GM18858 (cell line): Measurements from ENCODE around the gene ALDH3A2.
"Not testable (repeated sequence)": the region's sequence is repeated elsewhere in the genome, so short reads cannot be mapped to it uniquely, and the experiment has no call there.

Source experiments
- ATAC-seq: cut with Tn5 transposase; IDR thresholded peaks from one replicate; pipeline ENCODE4 v1.9.1; 2021; ENCODE audit not compliant: unreplicated experiment

ALDH3A2 gene

DNA sequence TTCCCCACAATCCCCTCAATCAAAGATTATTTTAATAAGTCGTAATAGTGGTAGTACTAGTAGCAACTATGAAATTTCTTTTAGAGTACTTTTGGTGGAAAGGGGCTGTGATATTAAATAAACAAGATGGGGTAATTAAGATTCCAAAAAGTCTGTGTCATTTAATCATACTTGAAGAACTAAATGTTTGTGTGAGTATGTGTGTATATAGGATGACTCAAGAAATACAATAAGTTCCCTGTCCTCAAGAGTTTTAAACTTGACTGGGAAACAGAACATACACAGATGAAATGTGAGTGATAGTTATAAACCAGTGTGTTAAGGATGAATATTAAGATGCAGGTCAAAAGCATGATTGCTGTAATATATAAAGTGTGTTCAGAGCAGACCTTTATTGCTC, 2.3 kb downstream of the ALDH3A2 start:
- ATAC-seq, result no peak

DNA sequence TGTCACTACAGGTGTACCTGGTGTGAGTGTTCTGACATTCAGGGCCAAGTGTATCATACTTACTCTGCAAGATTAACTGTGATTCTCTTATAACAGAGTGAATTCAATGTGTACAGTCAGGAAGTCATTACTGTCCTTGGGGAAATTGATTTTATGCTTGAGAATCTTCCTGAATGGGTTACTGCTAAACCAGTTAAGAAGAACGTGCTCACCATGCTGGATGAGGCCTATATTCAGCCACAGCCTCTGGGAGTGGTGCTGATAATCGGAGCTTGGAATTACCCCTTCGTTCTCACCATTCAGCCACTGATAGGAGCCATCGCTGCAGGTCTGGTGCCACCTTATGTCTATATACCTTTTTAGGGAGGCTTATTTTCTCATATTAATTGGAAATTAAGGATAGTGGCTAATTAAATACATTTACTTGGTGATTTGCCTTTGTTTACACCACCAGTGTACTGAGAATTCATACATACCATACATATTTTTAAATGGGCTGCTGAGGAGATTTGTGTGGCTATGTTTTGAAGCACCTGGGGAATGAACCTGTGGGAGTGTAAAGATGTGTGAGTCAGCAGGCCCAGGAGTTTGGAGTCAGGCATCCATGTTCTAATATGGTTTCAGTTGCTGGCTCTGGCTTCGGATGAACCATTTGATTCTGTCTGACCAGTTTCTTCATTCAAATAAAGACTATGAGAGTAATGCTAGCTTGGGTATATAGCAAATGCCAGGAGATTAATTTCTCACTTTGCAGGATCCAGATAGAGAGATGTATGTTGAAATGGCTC, 3.1 kb downstream of the ALDH3A2 start:
- no peak for ATAC-seq

DNA sequence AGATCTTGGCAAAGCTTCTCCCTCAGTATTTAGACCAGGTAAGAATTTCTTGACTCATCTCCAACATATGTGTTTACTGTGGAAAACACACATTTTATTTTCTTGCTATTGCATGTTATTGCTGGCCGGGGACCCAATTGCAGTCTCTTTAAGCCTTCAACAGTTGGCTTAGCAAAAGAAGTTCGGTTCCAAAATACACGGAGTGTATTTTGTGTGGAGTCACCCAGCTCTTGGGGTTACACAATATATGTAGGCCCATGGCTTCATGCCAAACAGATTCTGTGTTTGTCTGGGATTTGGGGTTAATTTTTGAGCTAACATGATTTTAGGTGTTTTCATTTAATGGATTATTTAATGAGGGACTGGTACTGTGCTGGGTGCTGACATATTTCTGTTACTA, 4.0 kb downstream of the ALDH3A2 start:
- no peak for ATAC-seq

GRCh38 chr17:19654342-19654886, 5.9 kb downstream of the ALDH3A2 start:
- ATAC-seq, result no peak

DNA sequence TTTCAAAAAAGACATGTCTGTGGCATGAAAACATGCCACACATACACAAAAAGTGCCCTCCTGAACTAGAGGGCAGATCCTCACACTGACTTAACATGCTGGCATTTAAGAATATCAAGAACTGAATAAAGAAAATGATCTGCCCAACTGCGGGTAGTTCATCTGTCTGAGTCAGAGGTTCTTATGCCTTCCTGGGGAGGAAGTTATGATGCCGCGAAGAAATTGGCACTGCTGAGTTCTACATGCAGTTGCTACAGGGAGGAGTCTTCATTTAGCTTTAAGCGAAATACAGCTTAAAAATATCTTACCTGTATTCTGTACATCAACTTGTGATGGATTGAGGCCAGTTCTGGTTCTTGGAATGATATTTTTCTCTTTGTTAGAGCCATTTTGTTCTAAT, 6.3 kb downstream of the ALDH3A2 start:
- ATAC-seq, result no peak

GRCh38 chr17:19656336-19656735, 7.8 kb downstream of the ALDH3A2 start:
- ATAC-seq, result no peak

DNA sequence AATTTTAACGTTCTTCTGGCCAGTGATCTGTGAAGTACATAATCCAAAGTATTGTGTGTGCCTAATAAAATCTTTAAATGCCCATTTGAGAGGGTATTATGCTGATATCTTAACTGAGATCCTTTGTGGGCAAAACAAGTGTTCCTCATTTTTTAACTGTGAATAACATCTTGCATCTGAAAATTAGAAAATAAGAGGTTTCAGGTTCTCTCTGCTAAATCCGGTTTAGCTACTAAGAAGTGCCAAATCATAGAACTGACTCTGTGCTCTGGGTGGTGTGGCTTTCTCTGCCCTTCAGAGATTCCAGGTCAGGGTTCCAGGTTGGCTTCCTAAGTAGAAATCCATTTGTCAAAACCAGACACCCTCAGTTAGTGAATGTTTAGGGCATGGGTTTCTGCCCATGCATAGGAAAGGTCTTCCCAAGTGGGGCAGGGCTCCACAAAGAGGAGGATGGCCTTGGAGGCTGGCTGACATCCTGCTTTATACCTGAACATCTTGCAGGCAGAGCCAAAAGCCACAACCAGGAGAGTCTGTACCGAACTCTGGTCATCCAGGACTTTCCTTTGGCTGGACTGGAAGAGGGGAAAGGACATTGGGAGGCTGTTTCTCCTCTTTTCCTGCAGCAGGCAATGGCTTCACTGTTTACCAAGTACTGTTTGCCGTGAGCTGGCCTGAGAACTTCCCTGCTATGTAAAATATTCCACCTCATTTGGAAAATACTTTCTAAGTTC, 8.5 kb downstream of the ALDH3A2 start:
- ATAC-seq, result no peak

GRCh38 chr17:19659366-19660177, 11.0 kb downstream of the ALDH3A2 start:
- ATAC-seq, result no peak

DNA sequence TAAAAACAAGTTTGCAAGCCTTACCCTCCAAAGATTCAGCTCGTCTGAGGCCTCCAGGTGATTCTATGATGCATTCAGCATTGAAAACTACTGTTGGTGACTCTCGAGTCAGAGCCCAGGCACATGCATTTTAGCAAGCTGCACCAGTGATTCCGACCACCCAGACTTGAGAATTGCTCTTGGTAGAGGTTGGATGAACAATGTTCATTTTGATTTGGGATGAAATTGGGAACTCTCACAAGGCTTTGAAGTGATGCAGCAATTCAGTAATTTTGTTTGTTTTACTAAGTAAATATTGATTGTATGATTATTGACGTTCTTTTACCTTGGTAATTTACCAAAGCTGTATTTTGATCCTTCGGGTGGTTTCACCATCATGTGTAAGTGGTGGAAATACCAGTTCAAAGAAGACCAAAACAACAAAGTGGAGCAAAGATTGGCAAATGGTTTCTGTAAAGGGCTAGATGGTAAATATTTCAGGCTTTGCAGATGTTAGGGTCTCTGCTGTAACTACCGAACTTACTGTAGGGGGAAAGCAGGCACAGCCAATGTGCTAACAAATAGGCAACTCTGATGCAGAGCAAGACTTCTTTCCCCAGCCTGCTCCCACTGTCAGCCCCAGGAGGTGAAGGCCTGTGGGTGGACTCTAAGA, 11.8 kb downstream of the ALDH3A2 start:
- ATAC-seq, result no peak

GRCh38 chr17:19661121-19661520, 12.6 kb downstream of the ALDH3A2 start:
- ATAC-seq, result no peak

GRCh38 chr17:19663097-19663496, 14.5 kb downstream of the ALDH3A2 start:
- no peak for ATAC-seq

- ATAC-seq, result no peak
Measured at GRCh38 chr17:19664136-19664820, 15.7 kb downstream of the ALDH3A2 start.

DNA sequence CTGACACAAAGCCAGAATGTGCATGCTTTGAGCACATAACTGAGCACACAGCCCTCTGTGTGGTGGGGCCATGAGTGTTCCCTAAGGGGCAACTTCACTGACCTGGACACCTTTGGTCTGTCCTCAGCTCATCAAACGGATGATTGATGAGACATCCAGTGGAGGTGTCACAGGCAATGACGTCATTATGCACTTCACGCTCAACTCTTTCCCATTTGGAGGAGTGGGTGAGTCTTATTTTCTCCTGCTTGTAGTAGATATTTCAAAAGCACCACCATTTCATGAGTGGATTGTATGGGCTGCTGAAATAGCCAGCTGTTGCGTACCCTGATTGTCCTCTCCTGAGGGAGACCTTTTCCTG, 16.2 kb downstream of the ALDH3A2 start:
- no peak for ATAC-seq

GRCh38 chr17:19669680-19670079, 21.1 kb downstream of the ALDH3A2 start:
- ATAC-seq, result not testable (repeated sequence)

DNA sequence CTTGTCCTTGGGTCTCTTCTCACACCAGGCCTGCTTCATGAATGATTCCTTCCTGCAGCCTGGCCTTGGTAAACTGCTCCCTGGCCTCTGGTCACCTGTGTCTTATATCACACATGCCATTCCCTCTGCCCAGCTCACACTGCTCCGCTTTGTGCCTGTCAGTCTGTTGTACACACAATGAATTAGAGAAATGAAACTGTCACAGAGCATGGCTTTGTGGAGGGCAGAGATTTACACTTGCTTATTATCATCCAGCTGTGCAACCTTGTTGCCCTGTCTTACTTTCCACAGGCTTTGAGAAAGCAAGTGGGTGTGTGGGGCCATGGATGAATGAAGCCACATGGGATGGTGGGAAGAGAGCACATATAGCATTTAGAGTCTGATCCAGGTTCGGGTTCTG, 22.4 kb downstream of the ALDH3A2 start:
- no peak for ATAC-seq

DNA sequence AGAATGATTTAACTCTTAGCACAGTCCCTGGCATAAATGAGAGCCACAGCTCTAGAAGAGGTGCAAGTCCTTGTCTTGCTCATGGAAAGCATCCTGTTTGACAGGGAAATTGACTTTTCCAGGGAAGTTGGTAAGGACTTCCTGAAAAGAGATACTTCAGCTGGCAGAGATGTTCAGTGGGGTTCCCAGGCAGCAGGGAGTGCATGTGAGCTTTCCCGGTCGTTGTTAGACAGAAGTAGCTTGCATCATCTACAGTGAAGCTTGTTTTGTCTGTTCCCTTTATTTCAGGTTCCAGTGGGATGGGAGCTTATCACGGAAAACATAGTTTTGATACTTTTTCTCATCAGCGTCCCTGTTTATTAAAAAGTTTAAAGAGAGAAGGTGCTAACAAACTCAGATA, 22.9 kb downstream of the ALDH3A2 start:
- no peak for ATAC-seq

DNA sequence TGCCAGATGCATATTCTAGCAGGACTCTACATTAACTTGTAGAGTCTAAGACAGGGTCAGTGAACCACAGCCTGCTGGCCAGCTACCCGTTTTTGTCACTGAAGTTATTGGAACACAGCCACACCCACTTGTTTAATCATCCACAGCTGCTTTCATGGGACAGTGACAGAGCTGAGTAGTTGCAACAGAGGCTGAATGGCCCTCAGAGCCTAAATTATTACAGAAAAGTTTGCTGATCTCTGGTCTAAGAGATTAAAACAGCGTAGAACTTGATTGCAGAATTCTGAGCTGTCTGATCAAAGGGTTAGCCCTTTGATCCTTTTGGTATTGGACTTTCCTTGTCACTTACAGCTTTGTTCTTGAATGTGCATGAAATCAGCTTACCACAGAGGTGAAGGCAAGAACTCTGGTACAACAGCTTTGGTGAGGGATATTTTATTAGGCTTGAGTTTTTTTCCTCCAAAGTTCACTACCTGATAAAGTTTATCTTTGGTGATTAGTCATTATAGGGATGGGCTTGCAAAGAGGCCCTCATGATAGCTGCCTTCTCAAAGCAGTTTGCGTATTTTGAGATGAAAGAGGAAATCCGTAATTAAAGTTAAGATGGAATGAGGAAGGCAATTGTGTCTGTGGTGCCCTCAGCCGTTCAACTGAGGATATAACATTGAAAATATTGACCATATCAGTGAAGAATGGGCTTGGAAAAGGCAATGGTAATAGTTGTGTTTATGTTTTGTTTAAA, 23.6 kb downstream of the ALDH3A2 start:
- no peak for ATAC-seq

- no peak for ATAC-seq
Measured at GRCh38 chr17:19673623-19674022, 25.1 kb downstream of the ALDH3A2 start.

DNA sequence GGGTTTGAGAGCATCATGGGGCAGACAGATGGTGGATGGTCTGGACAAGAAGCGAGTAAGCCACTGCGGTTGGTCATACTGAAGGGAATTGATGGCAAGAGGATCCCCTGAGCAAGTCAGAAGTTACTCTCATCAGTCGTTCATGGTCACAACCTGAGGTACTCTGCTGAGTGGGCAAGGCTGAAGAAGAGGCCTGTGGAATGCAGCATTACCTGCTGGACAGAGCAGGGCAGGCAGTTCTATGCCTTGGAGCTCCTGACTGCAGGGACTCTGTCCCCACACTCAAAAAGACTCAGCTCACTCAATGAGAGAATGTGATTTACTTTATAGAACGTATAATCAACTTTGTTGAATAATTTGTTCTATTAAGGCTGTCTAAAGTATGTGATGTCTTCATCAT, 28.3 kb downstream of the ALDH3A2 start:
- ATAC-seq, result no peak
